ENCODE results near the gene SCUBE1. TPM values are rescaled to one million over a fixed set of nuclear protein-coding genes. Genes with fewer than 3 reads are reported as not detected.

SCUBE1 gene
- total and polyA plus RNA-seq, 7 experiments from 2014 or later, result 0.11 to 0.27 (median 0.19) TPM; not detected in 4

- Histone ChIP-seq H3K36me3 (ENCODE audit: control insufficient read depth in 2 of 3, insufficient read depth in 3 of 3, low read length in 3 of 3) (no peaks in the 10 kb centered on the region), H3K27ac (ENCODE audit: low read depth, low read length) (no peak overlapping the region), H3K9me3 (ENCODE audit: control insufficient read depth in 2 of 3, low read length in 3 of 3) (no peaks in the 10 kb centered on the region), H3K4me3 (ENCODE audit: low read length) (no peak overlapping the region), H3K27me3 (ENCODE audit: control insufficient read depth in 2 of 2, insufficient read depth in 2 of 2, low read length in 2 of 2) (no peaks in the 10 kb centered on the region), H3K4me1 (ENCODE audit: control insufficient read depth in 2 of 2, insufficient read depth in 2 of 2, low read length in 2 of 2) (no peaks in the 10 kb centered on the region)
- CTCF ChIA-PET, result no interaction called here
- Mint-ChIP-seq H3K4me3 (no peak overlapping the region), H3K9me3 (peaks cover 0 to 2% (median 0%) of the 10 kb centered on the region in 11 donors), H3K36me3 (no peaks in the 10 kb centered on the region), H3K27ac (no peak overlapping the region), H3K27me3 (peaks cover 0 to 3% (median 0%) of the 10 kb centered on the region in 5 donors), H3K4me1 (peaks cover 0 to 2% (median 0%) of the 10 kb centered on the region in 7 donors)
- intact Hi-C loops (cut with micrococcal nuclease), result no loop called here
- POLR2A ChIA-PET, result no interaction called here
- ATAC-seq (no peak), DNase-seq (no peak)
Observed at GRCh38 chr22:43213051-43213450, 130.1 kb downstream of the SCUBE1 start.

DNA sequence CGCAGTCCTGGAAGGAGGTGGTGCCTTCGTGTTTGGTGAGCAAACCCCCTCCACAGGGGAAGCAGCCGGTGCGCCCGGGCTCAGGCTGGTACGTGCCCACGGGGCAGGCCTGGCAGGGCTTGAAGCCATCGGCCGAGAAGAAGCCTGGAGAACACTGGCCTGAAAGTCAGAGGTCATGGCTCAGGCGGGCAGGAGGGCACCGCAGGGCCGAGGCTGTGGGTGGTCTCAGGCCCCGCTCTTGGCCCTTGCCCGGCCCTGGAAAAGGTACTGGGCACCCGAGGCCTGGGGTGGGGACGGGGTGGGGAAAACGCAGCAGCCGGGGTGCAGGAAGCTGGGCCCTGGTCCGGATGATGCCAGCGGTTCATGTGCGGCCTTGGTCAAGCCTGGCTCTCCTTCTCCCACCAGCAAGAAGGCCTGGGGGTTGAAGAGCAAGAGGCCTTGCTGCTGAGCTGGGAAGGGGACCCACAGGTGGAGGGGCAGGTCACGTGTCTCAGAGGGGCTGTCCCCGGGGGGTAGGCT is 130.7 kb downstream of the SCUBE1 start:
- Histone ChIP-seq H3K9me3 (ENCODE audit: control insufficient read depth in 2 of 3, low read length in 3 of 3) (no peaks in the 10 kb centered on the region), H3K36me3 (ENCODE audit: control insufficient read depth in 2 of 3, insufficient read depth in 3 of 3, low read length in 3 of 3) (no peaks in the 10 kb centered on the region), H3K4me1 (ENCODE audit: control insufficient read depth in 2 of 2, insufficient read depth in 2 of 2, low read length in 2 of 2) (no peaks in the 10 kb centered on the region), H3K27me3 (ENCODE audit: control insufficient read depth in 2 of 2, insufficient read depth in 2 of 2, low read length in 2 of 2) (no peaks in the 10 kb centered on the region), H3K27ac (ENCODE audit: low read depth, low read length) (no peak overlapping the region), H3K4me3 (ENCODE audit: low read length) (no peak overlapping the region)
- Mint-ChIP-seq H3K4me3 (no peak overlapping the region), H3K4me1 (peaks cover 0 to 4% (median 0%) of the 10 kb centered on the region in 7 donors), H3K27me3 (peaks cover 0 to 3% (median 0%) of the 10 kb centered on the region in 5 donors), H3K27ac (no peak overlapping the region), H3K36me3 (no peaks in the 10 kb centered on the region), H3K9me3 (peaks cover 0 to 2% (median 0%) of the 10 kb centered on the region in 11 donors)
- ChIA-PET POLR2A (no interaction called here), CTCF (no interaction called here)
- ATAC-seq (no peak), DNase-seq (no peak)
- intact Hi-C loops (cut with micrococcal nuclease), result no loop called here

DNA sequence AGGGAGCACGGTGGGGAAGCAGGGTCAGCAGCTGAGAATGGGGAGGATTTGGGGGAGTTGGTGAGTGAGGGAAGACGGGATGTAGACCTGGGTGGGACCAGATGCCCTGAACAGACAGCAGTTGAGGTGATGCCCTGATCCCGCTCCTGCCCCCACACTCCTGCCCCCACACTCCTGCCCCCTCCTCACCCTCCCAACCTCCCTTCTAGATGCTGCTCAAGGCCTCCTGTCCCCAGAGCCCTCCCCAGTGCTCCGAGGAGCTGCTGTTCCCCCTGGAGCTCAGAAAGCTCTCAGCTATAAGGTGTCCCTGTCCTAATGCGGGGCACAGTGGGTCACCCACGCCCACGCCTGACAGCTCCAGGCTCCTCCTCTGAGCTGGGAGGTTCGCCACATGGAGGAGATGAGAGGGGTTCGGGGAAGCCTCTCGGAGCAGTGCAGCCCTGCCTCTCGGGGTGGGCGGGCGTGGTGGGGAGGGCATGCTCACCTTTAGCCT is 131.2 kb downstream of the SCUBE1 start:
- H3K4me3 Mint-ChIP-seq, result no peak overlapping the region
- peaks cover 0 to 6% (median 0%) of the 10 kb centered on the region in 7 donors for H3K4me1 Mint-ChIP-seq
- ChIA-PET POLR2A (no interaction called here), CTCF (interaction anchor here (0.6 kb wide), 1 partner anchor 13 kb away, joined by 3 read pairs; no protein-coding TSS in a partner anchor)
- H3K27me3 Mint-ChIP-seq, result no peaks in the 10 kb centered on the region
- Histone ChIP-seq H3K27me3 (ENCODE audit: control insufficient read depth in 2 of 2, insufficient read depth in 2 of 2, low read length in 2 of 2) (no peaks in the 10 kb centered on the region), H3K4me1 (ENCODE audit: control insufficient read depth in 2 of 2, insufficient read depth in 2 of 2, low read length in 2 of 2) (peaks cover 0 to 1% of the 10 kb centered on the region in 2 donors), H3K9me3 (ENCODE audit: control insufficient read depth in 2 of 3, low read length in 3 of 3) (no peaks in the 10 kb centered on the region), H3K27ac (ENCODE audit: low read depth, low read length) (no peak overlapping the region), H3K4me3 (ENCODE audit: low read length) (no peak overlapping the region), H3K36me3 (ENCODE audit: control insufficient read depth in 2 of 3, insufficient read depth in 3 of 3, low read length in 3 of 3) (no peaks in the 10 kb centered on the region)
- DNase-seq, result no peak
- no peak for ATAC-seq
- H3K9me3 Mint-ChIP-seq, result peaks cover 0 to 2% (median 0%) of the 10 kb centered on the region in 11 donors
- no peak overlapping the region for H3K27ac Mint-ChIP-seq
- no peaks in the 10 kb centered on the region for H3K36me3 Mint-ChIP-seq
- intact Hi-C loops (cut with micrococcal nuclease), result no loop called here

DNA sequence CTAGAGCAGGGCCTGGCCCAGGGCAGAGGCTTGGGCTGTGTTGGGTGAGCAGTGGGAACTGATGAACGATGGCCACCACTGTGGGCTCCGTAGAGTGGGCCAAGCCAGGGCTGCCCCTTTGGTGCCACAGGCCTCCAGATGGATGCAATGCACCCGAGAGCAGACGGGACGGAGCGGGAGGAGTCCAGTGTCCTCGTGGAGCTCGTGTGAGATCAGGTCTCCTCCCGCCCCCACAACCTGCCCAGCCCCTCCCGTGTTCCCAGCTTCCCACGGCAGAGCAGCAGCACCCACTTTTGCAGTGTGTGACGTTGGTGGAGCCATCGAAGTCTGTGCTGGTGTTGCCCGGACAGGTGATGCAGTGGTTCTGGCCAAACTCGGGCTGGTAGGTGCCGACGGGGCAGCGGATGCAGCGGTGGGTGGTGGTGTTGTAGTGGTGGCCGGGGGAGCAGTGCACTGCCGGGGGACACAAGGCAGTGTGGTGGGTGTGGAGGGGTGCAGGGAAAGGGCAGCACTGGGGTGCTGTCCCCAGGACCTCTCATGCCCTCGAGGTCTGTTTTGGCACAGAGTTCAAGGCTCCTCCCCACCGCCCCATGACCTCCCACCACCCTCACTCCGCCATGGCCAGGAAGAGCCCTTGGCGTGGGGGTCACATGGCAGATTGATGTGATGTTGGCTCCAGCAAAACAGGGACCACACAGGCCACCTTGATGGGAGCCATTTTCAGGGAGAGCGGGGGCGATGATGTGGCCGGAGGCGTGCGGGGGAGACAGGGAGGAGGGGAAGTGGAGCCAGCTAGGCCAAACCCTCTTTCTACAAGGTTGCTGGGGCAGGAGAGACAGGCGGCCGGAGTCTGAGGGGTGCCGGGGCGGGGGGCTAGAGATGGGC is 132.3 kb downstream of the SCUBE1 start:
- Mint-ChIP-seq H3K4me3 (no peak overlapping the region), H3K27me3 (no peaks in the 10 kb centered on the region), H3K36me3 (no peaks in the 10 kb centered on the region), H3K4me1 (peaks cover 5 to 14% (median 9%) of the 10 kb centered on the region in 7 donors), H3K27ac (no peak overlapping the region), H3K9me3 (peaks cover 0 to 2% (median 0%) of the 10 kb centered on the region in 11 donors)
- no peak overlapping the region for H3K4me3 ChIP-seq (ENCODE audit: low read length)
- H3K9me3 ChIP-seq (ENCODE audit: control insufficient read depth in 2 of 3, low read length in 3 of 3), result no peaks in the 10 kb centered on the region
- no peak overlapping the region for H3K27ac ChIP-seq (ENCODE audit: low read depth, low read length)
- ChIA-PET POLR2A (no interaction called here), CTCF (interaction anchor here (0.6 kb wide), 1 partner anchor 12 kb away, joined by 3 read pairs; no protein-coding TSS in a partner anchor)
- no peaks in the 10 kb centered on the region for H3K36me3 ChIP-seq (ENCODE audit: control insufficient read depth in 2 of 3, insufficient read depth in 3 of 3, low read length in 3 of 3)
- H3K4me1 ChIP-seq (ENCODE audit: control insufficient read depth in 2 of 2, insufficient read depth in 2 of 2, low read length in 2 of 2), result peaks cover 5 to 12% of the 10 kb centered on the region in 2 donors
- ATAC-seq (no peak), DNase-seq (no peak)
- intact Hi-C loops (cut with micrococcal nuclease), result no loop called here
- H3K27me3 ChIP-seq (ENCODE audit: control insufficient read depth in 2 of 2, insufficient read depth in 2 of 2, low read length in 2 of 2), result no peaks in the 10 kb centered on the region

GRCh38 chr22:43209971-43210370 is 133.2 kb downstream of the SCUBE1 start:
- H3K27ac Mint-ChIP-seq, result no peak overlapping the region
- H3K9me3 Mint-ChIP-seq, result no peaks in the 10 kb centered on the region
- H3K4me1 ChIP-seq (ENCODE audit: control insufficient read depth in 2 of 2, insufficient read depth in 2 of 2, low read length in 2 of 2), result peaks cover 5 to 19% of the 10 kb centered on the region in 2 donors
- H3K4me3 Mint-ChIP-seq, result no peak overlapping the region
- H3K27me3 ChIP-seq (ENCODE audit: control insufficient read depth in 2 of 2, insufficient read depth in 2 of 2, low read length in 2 of 2), result no peaks in the 10 kb centered on the region
- no peak for ATAC-seq
- DNase-seq, result no peak
- ChIA-PET CTCF (no interaction called here), POLR2A (no interaction called here)
- no peaks in the 10 kb centered on the region for H3K9me3 ChIP-seq (ENCODE audit: control insufficient read depth in 2 of 3, low read length in 3 of 3)
- intact Hi-C loops (cut with micrococcal nuclease), result no loop called here
- no peak overlapping the region for H3K4me3 ChIP-seq (ENCODE audit: low read length)
- peaks cover 5 to 17% (median 13%) of the 10 kb centered on the region in 7 donors for H3K4me1 Mint-ChIP-seq
- H3K36me3 ChIP-seq (ENCODE audit: control insufficient read depth in 2 of 3, insufficient read depth in 3 of 3, low read length in 3 of 3), result no peaks in the 10 kb centered on the region
- H3K27ac ChIP-seq (ENCODE audit: low read depth, low read length), result no peak overlapping the region
- no peaks in the 10 kb centered on the region for H3K27me3 Mint-ChIP-seq
- no peaks in the 10 kb centered on the region for H3K36me3 Mint-ChIP-seq

- ATAC-seq (no peak), DNase-seq (no peak)
- CTCF ChIA-PET, result interaction anchor here (0.6 kb wide), 1 partner anchor 130 kb away, joined by 3 read pairs; no protein-coding TSS in a partner anchor
- POLR2A ChIA-PET, result no interaction called here
- no peak overlapping the region for H3K27ac ChIP-seq (ENCODE audit: low read depth, low read length)
- Mint-ChIP-seq H3K27me3 (no peaks in the 10 kb centered on the region), H3K36me3 (no peaks in the 10 kb centered on the region), H3K27ac (no peak overlapping the region), H3K9me3 (no peaks in the 10 kb centered on the region), H3K4me3 (no peak overlapping the region), H3K4me1 (peaks cover 5 to 19% (median 13%) of the 10 kb centered on the region in 7 donors)
- no peaks in the 10 kb centered on the region for H3K36me3 ChIP-seq (ENCODE audit: control insufficient read depth in 2 of 3, insufficient read depth in 3 of 3, low read length in 3 of 3)
- intact Hi-C loops (cut with micrococcal nuclease), result no loop called here
- peaks cover 5 to 19% of the 10 kb centered on the region in 2 donors for H3K4me1 ChIP-seq (ENCODE audit: control insufficient read depth in 2 of 2, insufficient read depth in 2 of 2, low read length in 2 of 2)
- no peaks in the 10 kb centered on the region for H3K27me3 ChIP-seq (ENCODE audit: control insufficient read depth in 2 of 2, insufficient read depth in 2 of 2, low read length in 2 of 2)
- no peaks in the 10 kb centered on the region for H3K9me3 ChIP-seq (ENCODE audit: control insufficient read depth in 2 of 3, low read length in 3 of 3)
- no peak overlapping the region for H3K4me3 ChIP-seq (ENCODE audit: low read length)
Observed at GRCh38 chr22:43209523-43209890, 133.7 kb downstream of the SCUBE1 start.

Data from naive thymus-derived CD4-positive, alpha-beta T cell (primary cell).